IMR-90 (cell line): Measurements from ENCODE around the gene MAML3. TPM values are rescaled to one million over a fixed set of nuclear protein-coding genes. Genes with fewer than 3 reads are reported as not detected.

Experiments
- ATAC-seq: fragments of 200-7000 bp; cut with Tn5 transposase; 2 replicates; pipeline ENCODE4 v1.9.1; 2020; ENCODE audit warnings: low read depth, mild to moderate bottlenecking, moderate library complexity
- BruUV-seq: library from RNA; stranded (reverse); fragments of 400-500 nt; replicated peaks from 2 replicates; lab custom pipeline; 2021; lab: Mats Ljungman, UMichigan
- CTCF ChIA-PET: fragments of 300-600 bp; formaldehyde crosslinking; extraction: SDS; loops from one replicate; lab custom pipeline; 2021; ENCODE audit warnings: antibody characterized with exemption; lab: Yijun Ruan, JAX
- POLR2A ChIA-PET: fragments of 300-600 bp; sonication (Branson Sonifier 250); formaldehyde crosslinking; loops from one replicate; lab custom pipeline; 2022; ENCODE audit warnings: antibody characterized with exemption; ENCODE audit not compliant: unreplicated experiment; lab: Charles Lee
- DNase-seq: peaks from one replicate; pipeline ENCODE4 v3.0.0; 2013
- H2AFZ ChIP-seq: replicated peaks from 2 replicates; pipeline ENCODE3; 2013; ENCODE audit warnings: low read length, mild to moderate bottlenecking; ENCODE audit not compliant: poor library complexity
- H2AK5ac ChIP-seq: 2 replicates; pipeline ENCODE4 v1.6.1; 2013; ENCODE audit warnings: low read depth, low read length, inconsistent platforms
- H2AK9ac ChIP-seq: replicated peaks from 2 replicates; pipeline ENCODE3; 2013; ENCODE audit warnings: mild to moderate bottlenecking, low read depth, low read length, moderate library complexity; ENCODE audit not compliant: poor library complexity
- H2BK120ac ChIP-seq: 2 replicates; pipeline ENCODE4 v1.6.1; 2013; ENCODE audit warnings: low read depth, low read length, inconsistent platforms
- H2BK15ac ChIP-seq: 3 replicates; pipeline ENCODE4 v1.6.1; 2013; ENCODE audit warnings: low read depth, low read length, inconsistent platforms
- H2BK20ac ChIP-seq: 2 replicates; pipeline ENCODE4 v1.6.1; 2013; ENCODE audit warnings: low read depth, mild to moderate bottlenecking, inconsistent platforms, low read length, moderate library complexity
- H2BK5ac ChIP-seq: 2 replicates; pipeline ENCODE4 v1.6.1; 2013; ENCODE audit warnings: mild to moderate bottlenecking, low read depth, low read length, inconsistent platforms; ENCODE audit not compliant: poor library complexity, severe bottlenecking
- H3K14ac ChIP-seq: replicated peaks from 2 replicates; pipeline ENCODE4 v1.6.1; 2013; ENCODE audit warnings: low read depth, low read length, inconsistent platforms
- H3K18ac ChIP-seq: 2 replicates; pipeline ENCODE4 v1.6.1; 2013; ENCODE audit warnings: low read depth, low read length, control low read depth
- H3K23ac ChIP-seq: 2 replicates; pipeline ENCODE4 v1.6.1; 2013; ENCODE audit warnings: low read depth, low read length, inconsistent platforms
- H3K27ac ChIP-seq: 2 replicates; pipeline ENCODE4 v1.5.1; 2013; ENCODE audit warnings: mild to moderate bottlenecking, control low read depth, low read length; ENCODE audit not compliant: insufficient read depth
- H3K27me3 ChIP-seq: 2 replicates; pipeline ENCODE4 v1.6.1; 2013; ENCODE audit warnings: low read length; ENCODE audit not compliant: control insufficient read depth, insufficient read depth
- H3K36me3 ChIP-seq: 2 replicates; pipeline ENCODE4 v1.6.1; 2013; ENCODE audit warnings: low read length, mixed read lengths; ENCODE audit not compliant: control insufficient read depth, insufficient read depth
- H3K4ac ChIP-seq: 2 replicates; pipeline ENCODE4 v1.6.1; 2013; ENCODE audit warnings: low read depth, low read length, inconsistent platforms
- H3K4me1 ChIP-seq: 2 replicates; pipeline ENCODE4 v1.6.1; 2013; ENCODE audit warnings: low read length, mixed read lengths; ENCODE audit not compliant: control insufficient read depth, insufficient read depth
- H3K4me2 ChIP-seq: 2 replicates; pipeline ENCODE4 v1.6.1; 2013; ENCODE audit warnings: low read depth, mild to moderate bottlenecking, control low read depth, low read length, moderate library complexity
- H3K4me3 ChIP-seq: 2 replicates; pipeline ENCODE4 v1.5.1; 2013; ENCODE audit warnings: low read depth, mild to moderate bottlenecking, control low read depth, low read length, moderate library complexity; ENCODE audit not compliant: insufficient read depth
- H3K56ac ChIP-seq: 2 replicates; pipeline ENCODE4 v1.6.1; 2013; ENCODE audit warnings: low read length, inconsistent platforms; ENCODE audit not compliant: insufficient read depth; ENCODE audit errors: extremely low read depth
- H3K79me1 ChIP-seq, 2 experiments: 2 replicates each; pipeline ENCODE4 v1.6.1; 2013; ENCODE audit warnings: low read length in 2 of 2, inconsistent platforms in 1 of 2, low read depth in 1 of 2
- H3K9ac ChIP-seq: 2 replicates; pipeline ENCODE4 v1.6.1; 2013; ENCODE audit warnings: low read depth, low read length, control low read depth
- H3K9me1 ChIP-seq: 2 replicates; pipeline ENCODE4 v1.6.1; 2013; ENCODE audit warnings: low read length, inconsistent platforms; ENCODE audit not compliant: insufficient read depth
- H3K9me3 ChIP-seq: 2 replicates; pipeline ENCODE4 v1.6.1; 2013; ENCODE audit warnings: low read length; ENCODE audit not compliant: control insufficient read depth, insufficient read depth
- H4K20me1 ChIP-seq: 2 replicates; pipeline ENCODE4 v1.6.1; 2013; ENCODE audit warnings: low read length, inconsistent platforms; ENCODE audit not compliant: insufficient read depth
- H4K5ac ChIP-seq: 2 replicates; pipeline ENCODE4 v1.6.1; 2013; ENCODE audit warnings: mild to moderate bottlenecking, low read depth, low read length, control low read depth
- H4K8ac ChIP-seq, 2 experiments: 2 replicates each; pipeline ENCODE4 v1.6.1; 2013; ENCODE audit warnings: low read depth in 2 of 2, low read length in 2 of 2, control low read depth in 1 of 2, inconsistent platforms in 1 of 2
- H4K91ac ChIP-seq: 2 replicates; pipeline ENCODE4 v1.6.1; 2013; ENCODE audit warnings: low read depth, low read length, inconsistent platforms; ENCODE audit not compliant: insufficient read depth
- CEBPB ChIP-seq: IDR thresholded peaks from 2 replicates; pipeline ENCODE4 v1.6.1; 2012; ENCODE audit warnings: low read depth, low read length, improper control_type of control experiment
- CTCF ChIP-seq: conservative IDR thresholded peaks from 2 replicates; pipeline ENCODE4 v1.5.1; 2012; ENCODE audit warnings: mild to moderate bottlenecking, low read depth, low read length, improper control_type of control experiment
- RCOR1 ChIP-seq: IDR thresholded peaks from 2 replicates; pipeline ENCODE4 v1.6.1; 2012; ENCODE audit warnings: mild to moderate bottlenecking, low read length, improper control_type of control experiment; ENCODE audit not compliant: insufficient replicate concordance
- WGBS, 2 experiments: methylation state at CpG; one replicate each; pipeline versions ENCODE4 v1.1.5 to v1.1.7; 2013; ENCODE audit warnings: missing lambda C conversion rate in 2 of 2; ENCODE audit not compliant: insufficient read length in 1 of 2; ENCODE audit errors: extremely low coverage in 2 of 2; 5-methylcytosine and 5-hydroxymethylcytosine counted together
- dilution Hi-C: fragments of 300-500 bp; cut with HindIII; formaldehyde crosslinking; loops from one replicate; pipeline ENCODE4 v1.14.3; 2018; ENCODE audit warnings: low sequenced_read_pairs; ENCODE audit not compliant: unreplicated experiment
- in situ Hi-C: fragments of 300-500 bp; cut with MboI; formaldehyde crosslinking; loops from 3 replicates; pipeline ENCODE4 v1.14.3; 2019; ENCODE audit warnings: low sequenced_read_pairs, inconsistent platforms, mixed read lengths
- intact Hi-C: fragments of 100-400 bp; cut with micrococcal nuclease; formaldehyde crosslinking; loops from 2 replicates; pipeline ENCODE4 v1.10.0; 2022
- polyA plus RNA-seq, 3 experiments: library from polyadenylated mRNA; depleted of rRNA; stranded (reverse); fragments of >200 nt; gene quantifications; 2 replicates each; pipeline ENCODE4 v1.2.3, GENCODE V29; 2012; ENCODE audit warnings: low replicate concordance in 1 of 3
- total RNA-seq: library from RNA; depleted of rRNA; stranded (reverse); fragments of >200 nt; gene quantifications from 2 replicates; pipeline ENCODE4 v1.2.3, GENCODE V29; 2012

MAML3 gene
- total and polyA plus RNA-seq, 2 of the 4 experiments (the other 2 are of a cell fraction) = 0.90 to 1.7 TPM

GRCh38 chr4:139675651-139676050 is 478.3 kb downstream of the MAML3 start:
- Histone ChIP-seq H2AK5ac (no peak overlapping the region), H3K4me2 (no peak overlapping the region), H2BK120ac (no peak overlapping the region), H3K27me3 (no peaks in the 10 kb centered on the region), H2BK5ac (no peak overlapping the region), H3K9ac (no peak overlapping the region), H3K18ac (no peak overlapping the region), H2AK9ac (no peak overlapping the region), H2AFZ (no peak overlapping the region), H2BK15ac (no peak overlapping the region), H4K20me1 (no peaks in the 10 kb centered on the region), H2BK20ac (no peak overlapping the region), H3K36me3 (no peaks in the 10 kb centered on the region), H3K4ac (no peak overlapping the region), H3K56ac (no peak overlapping the region), H4K91ac (no peak overlapping the region), H3K4me3 (no peak overlapping the region), H3K23ac (no peak overlapping the region), H3K14ac (no peak overlapping the region), H3K4me1 (no peaks in the 10 kb centered on the region), H3K79me1 (no peaks in the 10 kb centered on the region), H3K27ac (no peak overlapping the region), H3K9me1 (no peaks in the 10 kb centered on the region), H3K9me3 (no peaks in the 10 kb centered on the region), H4K5ac (no peak overlapping the region), H4K8ac (no peak overlapping the region)
- dilution Hi-C loops (no loop called here), intact Hi-C loops (no loop called here), in situ Hi-C loops (no loop called here)
- TF ChIP-seq RCOR1 (no peak), CTCF (no peak), CEBPB (peak; percentile 65)
- ChIA-PET CTCF (no interaction called here), POLR2A (no interaction called here)
- WGBS, 2 experiments = 100% methylated on average over 1 of the region's 9 CpGs; no CpG with 5 or more reads in 1 of the 2 experiments
- no peak for ATAC-seq
- no TSS peak for BruUV-seq
- no peak for DNase-seq
